WI38 (cell line): ENCODE measurements around the gene SPG11.
"Not testable (repeated sequence)": the region's sequence is repeated elsewhere in the genome, so short reads cannot be mapped to it uniquely, and the experiment has no call there.

ENCODE experiments used
- H3K4me3 ChIP-seq: 2 replicates; pipeline ENCODE4 v1.5.1; 2011; ENCODE audit warnings: low read depth, mild to moderate bottlenecking, control low read depth, low read length
- CTCF ChIP-seq: IDR thresholded peaks from 2 replicates; pipeline ENCODE4 v1.5.1; 2012; ENCODE audit warnings: low read depth, mild to moderate bottlenecking, control low read depth, low read length

SPG11 gene

DNA sequence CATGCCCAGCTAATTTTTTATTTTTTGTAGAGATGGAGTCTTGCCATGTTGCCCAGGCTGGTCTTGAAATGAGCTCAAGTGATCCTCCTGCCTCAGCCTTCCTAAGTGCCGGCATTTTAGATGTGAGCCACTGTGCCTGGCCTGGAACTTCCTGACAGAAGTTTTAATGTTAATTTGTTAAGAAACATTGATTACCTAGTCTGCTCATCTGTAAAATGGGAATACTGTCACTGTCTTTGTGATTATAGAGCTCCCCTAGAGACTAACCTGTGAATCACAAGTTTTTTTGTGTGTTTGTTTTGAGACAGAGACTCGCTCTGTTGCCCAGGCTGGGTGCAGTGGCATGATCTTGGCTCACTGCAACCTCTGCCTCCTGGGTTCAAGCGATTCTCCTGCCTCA lies 130.8 kb downstream of the SPG11 start:
- no peak for TF ChIP-seq CTCF
- no peak overlapping the region for H3K4me3 ChIP-seq

GRCh38 chr15:44532275-44532674 lies 131.2 kb downstream of the SPG11 start:
- not testable (repeated sequence) for H3K4me3 ChIP-seq

- H3K4me3 ChIP-seq: no peak overlapping the region
- no peak for TF ChIP-seq CTCF
Measured at GRCh38 chr15:44530653-44531052, 132.8 kb downstream of the SPG11 start.

GRCh38 chr15:44529864-44530604 lies 133.4 kb downstream of the SPG11 start:
- TF ChIP-seq CTCF: no peak
- H3K4me3 ChIP-seq: no peak overlapping the region

GRCh38 chr15:44527241-44527640 lies 136.2 kb downstream of the SPG11 start:
- TF ChIP-seq CTCF: no peak
- no peak overlapping the region for H3K4me3 ChIP-seq

DNA sequence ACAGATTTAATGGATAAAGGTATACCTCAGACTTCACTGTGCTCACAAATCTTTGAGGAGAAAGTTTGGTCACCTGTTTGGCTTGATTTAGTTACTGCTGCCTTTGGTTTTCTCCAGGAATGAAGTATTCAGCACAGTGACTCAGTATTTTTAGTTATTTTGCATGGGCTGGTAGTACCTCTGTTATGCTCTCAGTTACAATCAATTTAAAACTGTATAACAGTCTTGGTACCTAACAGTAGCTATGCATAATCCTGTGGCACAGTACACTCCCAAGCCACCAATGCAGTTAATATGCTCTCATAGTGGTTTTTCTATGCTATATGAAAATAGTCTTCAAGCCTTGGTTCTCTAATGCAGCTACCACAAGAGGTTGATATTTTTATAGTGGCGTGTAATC lies 138.4 kb downstream of the SPG11 start:
- H3K4me3 ChIP-seq: no peak overlapping the region
- TF ChIP-seq CTCF: no peak

GRCh38 chr15:44519537-44519936 lies 143.9 kb downstream of the SPG11 start:
- no peak overlapping the region for H3K4me3 ChIP-seq
- TF ChIP-seq CTCF: no peak

DNA sequence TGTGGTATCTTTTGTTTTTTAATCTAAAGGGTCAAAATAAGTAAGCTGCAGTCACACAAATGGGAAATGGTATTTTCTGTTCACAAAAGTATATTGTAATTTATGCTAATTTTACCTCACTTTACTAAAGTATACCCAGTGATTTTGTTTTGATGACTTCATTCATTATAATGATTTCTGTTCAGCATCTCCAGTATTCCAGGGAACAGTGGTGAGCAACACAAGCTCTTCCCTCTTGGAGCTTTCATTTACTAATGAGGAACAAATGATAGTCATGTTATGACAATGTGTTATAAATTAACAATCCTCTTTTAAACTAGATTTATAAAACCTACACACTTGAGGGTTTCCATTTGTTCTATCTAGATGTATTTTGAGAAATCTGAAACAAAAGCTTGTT lies 147.0 kb downstream of the SPG11 start:
- TF ChIP-seq CTCF: no peak
- H3K4me3 ChIP-seq: no peak overlapping the region
